Measurements from ENCODE around the gene NCKAP5.

Gene NCKAP5

GRCh38 chr2:133175926-133176325 lies 392.3 kb downstream of the NCKAP5 start:
- no peak for DNase-seq

- DNase-seq = no peak
These were observed 395.0 kb downstream of the NCKAP5 start for GRCh38 chr2:133173224-133173623.

GRCh38 chr2:133171393-133172004 lies 396.8 kb downstream of the NCKAP5 start:
- DNase-seq = peak; percentile 47

GRCh38 chr2:133169274-133169912 lies 398.9 kb downstream of the NCKAP5 start:
- no peak for DNase-seq

GRCh38 chr2:133167990-133168389 lies 400.3 kb downstream of the NCKAP5 start:
- DNase-seq = no peak

GRCh38 chr2:133167223-133167622 lies 401.0 kb downstream of the NCKAP5 start:
- no peak for DNase-seq

- no peak for DNase-seq
These were observed 402.2 kb downstream of the NCKAP5 start for GRCh38 chr2:133166031-133166430.

- no peak for DNase-seq
These were observed 405.2 kb downstream of the NCKAP5 start for GRCh38 chr2:133163111-133163510.

- DNase-seq = no peak
These were observed 409.8 kb downstream of the NCKAP5 start for GRCh38 chr2:133158442-133158841.

GRCh38 chr2:133158024-133158423 lies 410.2 kb downstream of the NCKAP5 start:
- no peak for DNase-seq

GRCh38 chr2:133157141-133157540 lies 411.1 kb downstream of the NCKAP5 start:
- DNase-seq = no peak

- DNase-seq = no peak
These were observed 415.5 kb downstream of the NCKAP5 start for GRCh38 chr2:133152801-133153200.

GRCh38 chr2:133148187-133148586 lies 420.1 kb downstream of the NCKAP5 start:
- DNase-seq = no peak

GRCh38 chr2:133146893-133147292 lies 421.4 kb downstream of the NCKAP5 start:
- no peak for DNase-seq

GRCh38 chr2:133143645-133144044 lies 424.6 kb downstream of the NCKAP5 start:
- no peak for DNase-seq

GRCh38 chr2:133142087-133142486 lies 426.2 kb downstream of the NCKAP5 start:
- DNase-seq = no peak

GRCh38 chr2:133140620-133141019 lies 427.6 kb downstream of the NCKAP5 start:
- no peak for DNase-seq

GRCh38 chr2:133139847-133140533 lies 428.3 kb downstream of the NCKAP5 start:
- no peak for DNase-seq

GRCh38 chr2:133138693-133139092 lies 429.6 kb downstream of the NCKAP5 start:
- no peak for DNase-seq

- DNase-seq = no peak
These were observed 433.1 kb downstream of the NCKAP5 start for GRCh38 chr2:133135035-133135654.

- DNase-seq = no peak
These were observed 437.6 kb downstream of the NCKAP5 start for GRCh38 chr2:133130548-133131246.

- DNase-seq = no peak
These were observed 443.8 kb downstream of the NCKAP5 start for GRCh38 chr2:133124446-133124845.

GRCh38 chr2:133123904-133124303 lies 444.4 kb downstream of the NCKAP5 start:
- no peak for DNase-seq

All from hematopoietic multipotent progenitor cell treated with erythropoietin and hydrocortisone succinate and interleukin-3 and kit ligand, for 8 days (in vitro differentiated cells).